ENCODE measurements around the gene CERS4. TPM values are rescaled to one million over a fixed set of nuclear protein-coding genes. Genes with fewer than 3 reads are reported as not detected.
A peak's percentile ranks its signal among the peaks of the same experiment; 100 is the strongest.
"Not testable (repeated sequence)": the region's sequence is repeated elsewhere in the genome, so short reads cannot be mapped to it uniquely, and the experiment has no call there.

CERS4 gene
- total and polyA plus RNA-seq, 8 donors: 41.6 to 118 (median 67.7) TPM

GRCh38 chr19:8245869-8246835, 37.0 kb downstream of the CERS4 start:
- intact Hi-C loops (cut with DNase I): loop anchor here in 1 of 3 donors (10.0 kb wide), 1 partner anchor 71 kb away; no protein-coding TSS in a partner anchor
- Histone ChIP-seq H3K27ac (peak overlapping the region in 1 of 4 donors; percentile 12), H3K9me3 (no peaks in the 10 kb centered on the region), H3K4me1 (peaks cover 0 to 12% (median 5%) of the 10 kb centered on the region in 3 donors), H3K36me3 (no peaks in the 10 kb centered on the region), H3K4me3 (no peak overlapping the region), H3K27me3 (no peaks in the 10 kb centered on the region)
- FAIRE-seq (no peak), ATAC-seq (no peak), DNase-seq (no peak)
- WGBS, 2 donors: 57 to 65% methylated on average over 11 of the region's 11 CpGs
- no peak for TF ChIP-seq CTCF (IDR thresholded peaks at IDR 0.05)

GRCh38 chr19:8247129-8247890, 38.1 kb downstream of the CERS4 start:
- H3K4me1 ChIP-seq, H3K36me3 ChIP-seq, FAIRE-seq, ATAC-seq, H3K4me3 ChIP-seq, H3K27me3 ChIP-seq, DNase-seq, H3K9me3 ChIP-seq, H3K27ac ChIP-seq: not testable (repeated sequence)
- intact Hi-C loops (cut with DNase I): loop anchor here in 1 of 3 donors (10.0 kb wide), 1 partner anchor 73 kb away; no protein-coding TSS in a partner anchor
- 93 to 98% methylated on average over 9 of the region's 9 CpGs for WGBS, 2 donors

- Histone ChIP-seq H3K9me3 (no peaks in the 10 kb centered on the region), H3K27ac (no peak overlapping the region), H3K36me3 (no peaks in the 10 kb centered on the region), H3K4me3 (no peak overlapping the region), H3K27me3 (no peaks in the 10 kb centered on the region), H3K4me1 (peaks cover 0 to 9% (median 5%) of the 10 kb centered on the region in 3 donors)
- ATAC-seq (no peak), FAIRE-seq (no peak), DNase-seq (no peak)
- WGBS, 2 donors: 90 to 93% methylated on average over 8 of the region's 8 CpGs
- intact Hi-C loops (cut with DNase I): loop anchor here in 1 of 3 donors (10.0 kb wide), 1 partner anchor 74 kb away; no protein-coding TSS in a partner anchor
- TF ChIP-seq CTCF (IDR thresholded peaks at IDR 0.05): no peak
Observed at GRCh38 chr19:8248348-8249328, 39.5 kb downstream of the CERS4 start.

GRCh38 chr19:8250596-8250995, 41.4 kb downstream of the CERS4 start:
- no peak for DNase-seq
- no peaks in the 10 kb centered on the region for H3K27me3 ChIP-seq
- H3K36me3 ChIP-seq: peaks cover 0 to 8% (median 0%) of the 10 kb centered on the region in 3 donors
- H3K9me3 ChIP-seq: no peaks in the 10 kb centered on the region
- no peak for FAIRE-seq
- intact Hi-C loops (cut with DNase I): loop anchor here (5.0 to 10.0 kb wide), 3 partner anchors 88 to 96 kb away; no protein-coding TSS in a partner anchor
- ATAC-seq: peak in 1 of 4 donors; percentile 2
- H3K4me1 ChIP-seq: peaks cover 0 to 9% (median 5%) of the 10 kb centered on the region in 3 donors
- peak overlapping the region in 3 of 4 donors; percentile 9 to 41 (median 16) for H3K27ac ChIP-seq
- TF ChIP-seq CTCF (IDR thresholded peaks at IDR 0.05): no peak
- H3K4me3 ChIP-seq: no peak overlapping the region
- 71 to 79% methylated on average over 7 of the region's 7 CpGs for WGBS, 2 donors
